Hematopoietic multipotent progenitor cell treated with erythropoietin and hydrocortisone succinate and interleukin-3 and kit ligand, for 17 days (in vitro differentiated cells): ENCODE measurements around the gene FAM120C.
A peak's percentile ranks its signal among the peaks of the same experiment; 100 is the strongest.

Experiments
- DNase-seq: peaks from one replicate; pipeline ENCODE4 v3.0.0-alpha.2; 2015; ENCODE audit warnings: low spot score

The FAM120C gene

GRCh38 chrX:54134269-54134668 lies 48.8 kb downstream of the FAM120C start:
- DNase-seq: no peak

- DNase-seq: no peak
Observed at GRCh38 chrX:54116391-54116790, 66.7 kb downstream of the FAM120C start.

- no peak for DNase-seq
Observed at GRCh38 chrX:54093571-54093970, 89.5 kb downstream of the FAM120C start.

- no peak for DNase-seq
Observed at GRCh38 chrX:54093159-54093558, 89.9 kb downstream of the FAM120C start.

- DNase-seq: no peak
Observed at GRCh38 chrX:54090880-54091279, 92.2 kb downstream of the FAM120C start.

GRCh38 chrX:54089191-54089590 lies 93.9 kb downstream of the FAM120C start:
- no peak for DNase-seq

- DNase-seq: no peak
Observed at GRCh38 chrX:54087661-54088060, 95.4 kb downstream of the FAM120C start.

- DNase-seq: no peak
Observed at GRCh38 chrX:54085666-54086065, 97.4 kb downstream of the FAM120C start.

GRCh38 chrX:54076903-54077302 lies 106.2 kb downstream of the FAM120C start:
- no peak for DNase-seq

GRCh38 chrX:54074826-54075225 lies 108.2 kb downstream of the FAM120C start:
- DNase-seq: no peak

- no peak for DNase-seq
Observed at GRCh38 chrX:54067766-54068165, 115.3 kb downstream of the FAM120C start.

GRCh38 chrX:54066841-54067240 lies 116.2 kb downstream of the FAM120C start:
- no peak for DNase-seq

GRCh38 chrX:54064564-54064963 lies 118.5 kb downstream of the FAM120C start:
- no peak for DNase-seq

GRCh38 chrX:54063361-54063760 lies 119.7 kb downstream of the FAM120C start:
- no peak for DNase-seq

- DNase-seq: no peak
Observed at GRCh38 chrX:54049801-54050200, 133.3 kb downstream of the FAM120C start.

GRCh38 chrX:54048412-54048811 lies 134.6 kb downstream of the FAM120C start:
- no peak for DNase-seq

- no peak for DNase-seq
Observed at GRCh38 chrX:54045563-54046228, 137.4 kb downstream of the FAM120C start.

GRCh38 chrX:54044877-54045338 lies 138.1 kb downstream of the FAM120C start:
- DNase-seq: no peak

- peak; percentile 93 for DNase-seq
Observed at GRCh38 chrX:54044126-54044876, 138.8 kb downstream of the FAM120C start, which contains the start of gene PHF8. PHF8 (minus strand) TSS chrX:54044473; CDS start chrX:54042728, 1,745 bp downstream.

GRCh38 chrX:54043541-54044125 lies 139.4 kb downstream of the FAM120C start:
- DNase-seq: no peak

- peak; percentile 26 for DNase-seq
Observed at GRCh38 chrX:54043056-54043455, 140.0 kb downstream of the FAM120C start.

- DNase-seq: peak; percentile 44
Observed at GRCh38 chrX:54042609-54043021, 140.4 kb downstream of the FAM120C start.

GRCh38 chrX:54030329-54030728 lies 152.7 kb downstream of the FAM120C start:
- no peak for DNase-seq
